ENCODE measurements around the gene HK3. TPM values are rescaled to one million over a fixed set of nuclear protein-coding genes. Genes with fewer than 3 reads are reported as not detected.

The HK3 gene
- total and polyA plus RNA-seq, 9 of the 15 experiments (the other 6 are each of a cell fraction or from before 2014, with no cell fraction given): 0.16 TPM; not detected in 8

DNA sequence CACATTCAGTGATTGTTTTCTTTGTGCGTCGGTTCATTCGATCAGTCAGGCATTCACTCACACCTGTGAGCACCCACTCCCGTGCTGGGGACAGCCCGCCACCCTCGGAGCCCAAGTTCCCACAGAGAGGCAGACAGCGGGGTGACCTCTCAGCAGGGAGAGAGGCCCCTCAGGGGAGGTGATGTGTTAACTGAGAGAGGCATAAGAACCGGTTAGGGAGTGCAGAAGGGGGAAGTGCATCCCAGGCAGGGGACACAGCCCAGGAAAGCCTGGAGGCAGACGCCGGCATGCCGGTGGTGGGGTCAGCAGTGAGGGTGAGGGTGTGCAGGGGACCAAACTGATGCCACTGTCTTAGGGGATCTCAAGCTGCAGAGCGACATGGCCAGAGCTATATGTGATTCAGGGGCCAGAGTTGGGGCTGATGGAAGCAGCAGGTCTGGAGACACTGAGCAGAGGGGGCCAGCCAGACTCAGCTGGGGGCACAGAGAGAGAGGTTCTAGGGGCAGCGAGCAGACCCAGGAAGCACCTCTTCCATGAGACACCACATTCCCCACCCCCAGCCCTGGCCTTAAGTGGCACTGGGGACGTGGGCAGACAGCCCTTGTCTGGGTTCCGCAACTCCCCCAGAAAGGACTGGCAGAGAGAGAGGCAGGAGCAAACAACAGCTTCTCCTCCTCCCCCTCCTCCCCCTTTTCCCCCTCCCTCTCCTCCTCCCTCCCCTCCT, 35.9 kb downstream of the HK3 start:
- Histone ChIP-seq H3K36me3 (ENCODE audit: control insufficient read depth, insufficient read depth, low read length) (no peaks in the 10 kb centered on the region), H3K9me3 (replicated peaks; ENCODE audit: control insufficient read depth, insufficient read depth, low read depth, low read length) (no peaks in the 10 kb centered on the region), H3K4me1 (replicated peaks in 1 of 2; ENCODE audit: control insufficient read depth in 2 of 2, insufficient read depth in 2 of 2, low read length in 2 of 2) (peaks cover 5 to 40% of the 10 kb centered on the region in 2 experiments; a peak in 4 of 5 replicates), H2AFZ (ENCODE audit: low read depth, low read length) (no peak overlapping the region), H3K4me2 (ENCODE audit: insufficient read depth, low read length) (no peak overlapping the region), H3K9me1 (ENCODE audit: control insufficient read depth, insufficient read depth, low read length) (no peaks in the 10 kb centered on the region), H3K9ac (ENCODE audit: insufficient read depth in 1 of 2, low read depth in 2 of 2, low read length in 2 of 2) (no peak overlapping the region; a peak in 1 of 4 replicates), H3K27me3 (ENCODE audit: control insufficient read depth in 2 of 2, insufficient read depth in 2 of 2, low read length in 2 of 2) (peaks cover 26 to 80% of the 10 kb centered on the region in 2 experiments), H3K4me3 (no peak overlapping the region), H4K20me1 (replicated peaks; ENCODE audit: control insufficient read depth, insufficient read depth, low read length) (peaks cover 35% of the 10 kb centered on the region; the same call in 1 of the 2 replicates), H3K79me2 (ENCODE audit: control insufficient read depth, insufficient read depth, low read length) (no peaks in the 10 kb centered on the region), H3K27ac (ENCODE audit: extremely low read depth, low read depth, low read length) (no peak overlapping the region)
- no peak; the same call in 2 of the 3 replicates for ATAC-seq
- DNase-seq (ENCODE audit: extremely low read depth in 1 of 4, low spot score in 3 of 4): peak in 1 of 4 experiments; percentile 7
- ChIA-PET POLR2A (interaction anchor here (1.7 kb wide), 1 partner anchor 15 kb away, joined by 6 read pairs; no protein-coding TSS in a partner anchor), CTCF (ENCODE audit: low intra/inter-chr PET ratio) (no interaction called here)
- in situ Hi-C loops (cut with MboI) (no loop called here), intact Hi-C loops (cut with micrococcal nuclease) (no loop called here)
- no peak for FAIRE-seq
- no TSS peak for BruUV-seq (replicated peaks)
- 12% methylated on average over 11 of the region's 15 CpGs for WGBS (ENCODE audit: insufficient coverage, low coverage, missing lambda C conversion rate)
- TF ChIP-seq SPI1 (IDR thresholded peaks at IDR 0.05; ENCODE audit: borderline replicate concordance, low read depth, low read length): peak; percentile 27; the same call in 1 of the 2 replicates
- TF ChIP-seq RBM34 (IDR thresholded peaks at IDR 0.05; ENCODE audit: borderline replicate concordance, insufficient read depth, low read length): no peak

DNA sequence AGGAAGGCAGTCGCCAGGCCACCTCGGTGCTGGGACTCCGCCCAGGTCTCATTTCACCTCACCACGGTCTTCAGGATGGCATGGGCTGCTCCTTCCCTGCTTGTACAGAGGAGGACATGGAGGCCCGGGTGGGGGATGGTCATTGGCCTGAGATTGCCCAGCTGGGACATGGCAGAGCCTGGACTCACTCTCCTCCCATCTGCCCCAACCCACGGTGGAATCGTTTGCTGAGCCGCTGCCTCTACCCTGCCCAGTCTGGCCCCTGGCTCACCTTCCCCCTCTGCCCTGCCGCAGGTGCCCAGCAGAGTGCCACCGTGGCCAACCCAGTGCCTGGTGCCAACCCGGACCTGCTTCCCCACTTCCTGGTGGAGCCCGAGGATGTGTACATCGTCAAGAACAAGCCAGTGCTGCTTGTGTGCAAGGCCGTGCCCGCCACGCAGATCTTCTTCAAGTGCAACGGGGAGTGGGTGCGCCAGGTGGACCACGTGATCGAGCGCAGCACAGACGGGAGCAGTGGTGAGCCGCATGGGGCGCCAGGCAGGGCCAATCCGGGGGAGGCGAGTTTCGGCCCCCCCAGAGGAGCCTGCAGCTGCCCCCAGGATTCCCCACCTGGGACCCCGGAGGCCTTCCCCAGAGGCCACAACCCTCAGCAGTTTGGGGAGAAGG, 36.7 kb downstream of the HK3 start:
- ChIA-PET CTCF (ENCODE audit: low intra/inter-chr PET ratio) (no interaction called here), POLR2A (interaction anchor here (1.7 kb wide), 1 partner anchor 15 kb away, joined by 6 read pairs; no protein-coding TSS in a partner anchor)
- Histone ChIP-seq H4K20me1 (replicated peaks; ENCODE audit: control insufficient read depth, insufficient read depth, low read length) (peaks cover 35% of the 10 kb centered on the region; the same call in 1 of the 2 replicates), H3K27me3 (ENCODE audit: control insufficient read depth in 2 of 2, insufficient read depth in 2 of 2, low read length in 2 of 2) (peaks cover 26 to 85% of the 10 kb centered on the region in 2 experiments), H3K27ac (ENCODE audit: extremely low read depth, low read depth, low read length) (no peak overlapping the region), H3K4me2 (ENCODE audit: insufficient read depth, low read length) (no peak overlapping the region), H3K9me1 (ENCODE audit: control insufficient read depth, insufficient read depth, low read length) (no peaks in the 10 kb centered on the region), H3K9me3 (replicated peaks; ENCODE audit: control insufficient read depth, insufficient read depth, low read depth, low read length) (no peaks in the 10 kb centered on the region), H2AFZ (ENCODE audit: low read depth, low read length) (no peak overlapping the region), H3K36me3 (ENCODE audit: control insufficient read depth, insufficient read depth, low read length) (no peaks in the 10 kb centered on the region), H3K4me3 (no peak overlapping the region), H3K9ac (ENCODE audit: insufficient read depth in 1 of 2, low read depth in 2 of 2, low read length in 2 of 2) (peak overlapping the region in 1 of 2 experiments; percentile 52; a peak in 1 of 4 replicates), H3K4me1 (replicated peaks in 1 of 2; ENCODE audit: control insufficient read depth in 2 of 2, insufficient read depth in 2 of 2, low read length in 2 of 2) (peaks cover 5 to 42% of the 10 kb centered on the region in 2 experiments; a peak in 4 of 5 replicates), H3K79me2 (ENCODE audit: control insufficient read depth, insufficient read depth, low read length) (no peaks in the 10 kb centered on the region)
- DNase-seq (ENCODE audit: extremely low read depth in 1 of 4, low spot score in 3 of 4) (peak in 2 of 4 experiments; percentile 45 to 49), ATAC-seq (peak; percentile 43), FAIRE-seq (no peak)
- no TSS peak for BruUV-seq (replicated peaks)
- 3% methylated on average over 23 of the region's 28 CpGs for WGBS (ENCODE audit: insufficient coverage, low coverage, missing lambda C conversion rate)
- in situ Hi-C loops (cut with MboI): no loop called here
- intact Hi-C loops (cut with micrococcal nuclease): no loop called here
- no peak for TF ChIP-seq BRD9 (IDR thresholded peaks at IDR 0.05; ENCODE audit: low read depth, partially characterized antibody)
- no peak for TF ChIP-seq FOXK2 (conservative IDR thresholded peaks at IDR 0.05 in 1 of 2, IDR thresholded peaks at IDR 0.05 in 1 of 2; ENCODE audit: low read depth in 2 of 2)
- no peak for TF ChIP-seq ZZZ3 (IDR thresholded peaks at IDR 0.05)
- peak; percentile 66; the same call in 1 of the 2 replicates for TF ChIP-seq RAD51 (IDR thresholded peaks at IDR 0.05; ENCODE audit: borderline replicate concordance, low read depth)
- TF ChIP-seq MYC (IDR thresholded peaks at IDR 0.05; ENCODE audit: low read depth, low read length): no peak
- no peak for TF ChIP-seq MYC (CRISPR knock-in tag; IDR thresholded peaks at IDR 0.05; ENCODE audit: borderline replicate concordance, low read depth)
- TF ChIP-seq HEY1 (CRISPR knock-in tag; IDR thresholded peaks at IDR 0.05; ENCODE audit: borderline replicate concordance): no peak
- no peak for TF ChIP-seq ZSCAN29 (IDR thresholded peaks at IDR 0.05)
- no peak for TF ChIP-seq DPF2 (IDR thresholded peaks at IDR 0.05)
- TF ChIP-seq ZHX1 (conservative IDR thresholded peaks at IDR 0.05; ENCODE audit: low read length): no peak

Measured in K562 (cell line).